Brain microvascular endothelial cell (primary cell): ENCODE measurements around the gene P2RX2.

Experiments
- DNase-seq: peaks from one replicate; pipeline ENCODE4 v3.0.0-alpha.2; 2020
- H3K27ac ChIP-seq: fragments of 250-450 bp; sonication (Bioruptor Pico); 2 replicates; pipeline ENCODE4 v1.5.1; 2020; ENCODE audit warnings: mild to moderate bottlenecking, moderate library complexity
- H3K27me3 ChIP-seq: fragments of 250-450 bp; sonication (Bioruptor Pico); replicated peaks from 2 replicates; pipeline ENCODE4 v1.5.1; 2020; ENCODE audit warnings: mild to moderate bottlenecking
- H3K36me3 ChIP-seq: fragments of 250-450 bp; sonication (Bioruptor Pico); replicated peaks from 2 replicates; pipeline ENCODE4 v1.5.1; 2020; ENCODE audit warnings: mild to moderate bottlenecking
- H3K4me3 ChIP-seq: 2 replicates; pipeline ENCODE4 v1.5.1; 2011; ENCODE audit warnings: low read depth, mild to moderate bottlenecking, control low read depth, low read length, moderate library complexity
- in situ Hi-C: cut with HindIII; loops from 2 replicates; pipeline ENCODE4 v1.10.0; 2017; ENCODE audit warnings: low sequenced_read_pairs, low pct_ligation_motif_present
- TF ChIP-seq, protein P1 (sequence below): IDR thresholded peaks from 2 replicates; pipeline ENCODE4 v1.5.1; 2011; ENCODE audit warnings: low read depth, mild to moderate bottlenecking, moderate library complexity, low read length, control low read depth, inconsistent platforms; ENCODE audit errors: missing control alignments

Gene P2RX2

GRCh38 chr12:132591107-132591935 is 27.3 kb upstream of the P2RX2 start:
- Histone ChIP-seq H3K27me3 (no peaks in the 10 kb centered on the region), H3K36me3 (no peaks in the 10 kb centered on the region), H3K4me3 (no peak overlapping the region), H3K27ac (no peak overlapping the region)
- in situ Hi-C loops: no loop called here
- TF ChIP-seq, protein P1, sequence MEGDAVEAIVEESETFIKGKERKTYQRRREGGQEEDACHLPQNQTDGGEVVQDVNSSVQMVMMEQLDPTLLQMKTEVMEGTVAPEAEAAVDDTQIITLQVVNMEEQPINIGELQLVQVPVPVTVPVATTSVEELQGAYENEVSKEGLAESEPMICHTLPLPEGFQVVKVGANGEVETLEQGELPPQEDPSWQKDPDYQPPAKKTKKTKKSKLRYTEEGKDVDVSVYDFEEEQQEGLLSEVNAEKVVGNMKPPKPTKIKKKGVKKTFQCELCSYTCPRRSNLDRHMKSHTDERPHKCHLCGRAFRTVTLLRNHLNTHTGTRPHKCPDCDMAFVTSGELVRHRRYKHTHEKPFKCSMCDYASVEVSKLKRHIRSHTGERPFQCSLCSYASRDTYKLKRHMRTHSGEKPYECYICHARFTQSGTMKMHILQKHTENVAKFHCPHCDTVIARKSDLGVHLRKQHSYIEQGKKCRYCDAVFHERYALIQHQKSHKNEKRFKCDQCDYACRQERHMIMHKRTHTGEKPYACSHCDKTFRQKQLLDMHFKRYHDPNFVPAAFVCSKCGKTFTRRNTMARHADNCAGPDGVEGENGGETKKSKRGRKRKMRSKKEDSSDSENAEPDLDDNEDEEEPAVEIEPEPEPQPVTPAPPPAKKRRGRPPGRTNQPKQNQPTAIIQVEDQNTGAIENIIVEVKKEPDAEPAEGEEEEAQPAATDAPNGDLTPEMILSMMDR: no peak
- DNase-seq: no peak

GRCh38 chr12:132592282-132592970 is 26.1 kb upstream of the P2RX2 start:
- no peak for DNase-seq
- Histone ChIP-seq H3K27me3 (no peaks in the 10 kb centered on the region), H3K36me3 (no peaks in the 10 kb centered on the region), H3K4me3 (no peak overlapping the region), H3K27ac (no peak overlapping the region)
- TF ChIP-seq, protein P1: no peak
- in situ Hi-C loops: no loop called here

DNA sequence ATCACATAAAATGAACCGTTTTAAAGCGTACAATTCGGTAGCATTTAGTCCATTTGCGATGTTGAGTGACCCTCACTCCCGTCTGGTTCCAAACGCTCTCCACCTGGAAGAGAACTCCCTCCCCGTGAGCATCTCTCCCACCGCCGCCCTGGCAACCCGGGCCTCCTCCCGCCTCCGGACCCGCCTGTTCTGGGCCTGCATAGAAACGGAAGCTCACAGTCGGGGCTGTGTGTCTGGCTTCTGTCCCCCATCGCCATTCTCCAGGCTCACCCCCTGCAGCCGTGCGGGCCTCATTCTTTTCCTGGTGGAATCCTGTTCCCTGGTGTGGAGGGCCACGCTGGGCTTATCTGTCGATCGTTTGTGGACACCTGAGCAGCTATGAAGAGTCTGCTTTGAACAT is 25.5 kb upstream of the P2RX2 start:
- H3K4me3 ChIP-seq: no peak overlapping the region
- H3K27me3 ChIP-seq: no peaks in the 10 kb centered on the region
- DNase-seq: no peak
- no peak overlapping the region for H3K27ac ChIP-seq
- in situ Hi-C loops: no loop called here
- TF ChIP-seq, protein P1: no peak
- no peaks in the 10 kb centered on the region for H3K36me3 ChIP-seq

- Histone ChIP-seq H3K4me3 (no peak overlapping the region), H3K36me3 (no peaks in the 10 kb centered on the region), H3K27me3 (no peaks in the 10 kb centered on the region), H3K27ac (no peak overlapping the region)
- DNase-seq: no peak
- in situ Hi-C loops: no loop called here
- TF ChIP-seq, protein P1: no peak
Observed at GRCh38 chr12:132593521-132593920, 25.1 kb upstream of the P2RX2 start.

- H3K27ac ChIP-seq: no peak overlapping the region
- peak; percentile 96 for DNase-seq
Observed at GRCh38 chr12:132593938-132594358, 24.6 kb upstream of the P2RX2 start.

More at GRCh38 chr12:132593938-132594358, 24.6 kb upstream of the P2RX2 start:
- no peaks in the 10 kb centered on the region for H3K36me3 ChIP-seq
- no peak overlapping the region for H3K4me3 ChIP-seq
- TF ChIP-seq, protein P1: no peak
- in situ Hi-C loops: no loop called here
- no peaks in the 10 kb centered on the region for H3K27me3 ChIP-seq
